ENCODE measurements around the gene KCNAB2.

- TF ChIP-seq, protein P1, sequence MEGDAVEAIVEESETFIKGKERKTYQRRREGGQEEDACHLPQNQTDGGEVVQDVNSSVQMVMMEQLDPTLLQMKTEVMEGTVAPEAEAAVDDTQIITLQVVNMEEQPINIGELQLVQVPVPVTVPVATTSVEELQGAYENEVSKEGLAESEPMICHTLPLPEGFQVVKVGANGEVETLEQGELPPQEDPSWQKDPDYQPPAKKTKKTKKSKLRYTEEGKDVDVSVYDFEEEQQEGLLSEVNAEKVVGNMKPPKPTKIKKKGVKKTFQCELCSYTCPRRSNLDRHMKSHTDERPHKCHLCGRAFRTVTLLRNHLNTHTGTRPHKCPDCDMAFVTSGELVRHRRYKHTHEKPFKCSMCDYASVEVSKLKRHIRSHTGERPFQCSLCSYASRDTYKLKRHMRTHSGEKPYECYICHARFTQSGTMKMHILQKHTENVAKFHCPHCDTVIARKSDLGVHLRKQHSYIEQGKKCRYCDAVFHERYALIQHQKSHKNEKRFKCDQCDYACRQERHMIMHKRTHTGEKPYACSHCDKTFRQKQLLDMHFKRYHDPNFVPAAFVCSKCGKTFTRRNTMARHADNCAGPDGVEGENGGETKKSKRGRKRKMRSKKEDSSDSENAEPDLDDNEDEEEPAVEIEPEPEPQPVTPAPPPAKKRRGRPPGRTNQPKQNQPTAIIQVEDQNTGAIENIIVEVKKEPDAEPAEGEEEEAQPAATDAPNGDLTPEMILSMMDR (IDR thresholded peaks at IDR 0.05) = no peak
- TF ChIP-seq ZFX (IDR thresholded peaks at IDR 0.05; ENCODE audit: borderline replicate concordance) = no peak
These were observed 25.5 kb downstream of the KCNAB2 start for GRCh38 chr1:6071219-6071618.
